AG09309 (cell line): Measurements from ENCODE around the gene PID1.

Experiments
- DNase-seq: peaks from one replicate; pipeline ENCODE4 v3.0.0-alpha.2; 2010; ENCODE audit warnings: low read depth
- H3K4me3 ChIP-seq: 2 replicates; pipeline ENCODE4 v1.5.1; 2011; ENCODE audit warnings: mild to moderate bottlenecking, low read depth, low read length, moderate library complexity; ENCODE audit not compliant: control insufficient read depth
- CTCF ChIP-seq: IDR thresholded peaks from 2 replicates; pipeline ENCODE4 v1.5.1; 2011; ENCODE audit warnings: mild to moderate bottlenecking, low read depth, low read length, inconsistent platforms; ENCODE audit not compliant: insufficient read depth, control insufficient read depth; ENCODE audit errors: missing control alignments

The PID1 gene

GRCh38 chr2:229153267-229153666, 117.8 kb downstream of the PID1 start:
- no peak for TF ChIP-seq CTCF
- no peak for DNase-seq

GRCh38 chr2:229152674-229153073, 118.4 kb downstream of the PID1 start:
- DNase-seq, result no peak
- no peak for TF ChIP-seq CTCF
- no peak overlapping the region for H3K4me3 ChIP-seq

More at GRCh38 chr2:229153267-229153666, 117.8 kb downstream of the PID1 start:
- no peak overlapping the region for H3K4me3 ChIP-seq

- no peak for DNase-seq
- TF ChIP-seq CTCF, result no peak
- no peak overlapping the region for H3K4me3 ChIP-seq
Measured at GRCh38 chr2:229150317-229150716, 120.8 kb downstream of the PID1 start.

- no peak for TF ChIP-seq CTCF
- DNase-seq, result no peak
- no peak overlapping the region for H3K4me3 ChIP-seq
Measured at GRCh38 chr2:229141424-229142025, 129.6 kb downstream of the PID1 start.

- TF ChIP-seq CTCF, result no peak
- H3K4me3 ChIP-seq, result no peak overlapping the region
- DNase-seq, result no peak
Measured at GRCh38 chr2:229137639-229138038, 133.4 kb downstream of the PID1 start.

GRCh38 chr2:229137066-229137465, 134.0 kb downstream of the PID1 start:
- TF ChIP-seq CTCF, result no peak
- DNase-seq, result no peak
- no peak overlapping the region for H3K4me3 ChIP-seq
